ENCODE results near the gene BMERB1.

GRCh38 chr16:15515992-15516391 lies 81.6 kb downstream of the BMERB1 start:
- TF ChIP-seq GATA2 (IDR thresholded peaks at IDR 0.05; ENCODE audit: low read depth, low read length) (no peak), GATA3 (IDR thresholded peaks at IDR 0.05; ENCODE audit: low read depth, low read length) (no peak)

All from SH-SY5Y (cell line).